H1 (cell line): ENCODE measurements around the gene CAMK1. TPM values are rescaled to one million over a fixed set of nuclear protein-coding genes. Genes with fewer than 3 reads are reported as not detected.

Source experiments
- CEBPB ChIP-seq: IDR thresholded peaks from 2 replicates; pipeline ENCODE4 v1.6.1; 2012; ENCODE audit warnings: low read depth, low read length
- HDAC6 ChIP-seq: IDR thresholded peaks from one replicate; pipeline ENCODE4 v1.7.1; 2012; ENCODE audit warnings: low read depth, mild to moderate bottlenecking, inconsistent platforms, low read length, moderate library complexity
- POLR2A ChIP-seq, 2 experiments: IDR thresholded peaks; 1 replicate in 1 of 2; 2 replicates in 1 of 2; pipeline ENCODE4 v1.6.1; 2011; ENCODE audit warnings: low read depth in 2 of 2, low read length in 2 of 2, mild to moderate bottlenecking in 2 of 2; ENCODE audit errors: control extremely low read depth in 1 of 2
- RNF2 ChIP-seq: fragments of 200-900, 300-1000 bp; sonication (generic); IDR thresholded peaks from 2 replicates; pipeline ENCODE4 v1.7.1; 2016; ENCODE audit warnings: borderline replicate concordance, low read depth, mild to moderate bottlenecking, antibody characterized with exemption, low read length; ENCODE audit not compliant: poor library complexity, severe bottlenecking; ENCODE audit errors: missing control alignments
- TAF1 ChIP-seq: IDR thresholded peaks from 2 replicates; pipeline ENCODE4 v1.6.1; 2011; ENCODE audit warnings: mild to moderate bottlenecking, low read depth, low read length
- TCF12 ChIP-seq: IDR thresholded peaks from 2 replicates; pipeline ENCODE4 v1.6.1; 2011; ENCODE audit warnings: low read depth, mild to moderate bottlenecking, low read length
- polyA plus RNA-seq, 7 experiments: library from polyadenylated mRNA; depleted of rRNA in 3 of 7; stranded (reverse) in 5 of 7; unstranded in 2 of 7; fragments of >200 nt in 5 of 7; fragments of 200-250 nt in 2 of 7; gene quantifications; 1 replicate in 5 of 7; 2 replicates in 1 of 7; 4 replicates in 1 of 7; pipeline versions ENCODE4 v1.2.1 to v1.2.3, GENCODE V29; 2011 to 2013; ENCODE audit warnings: missing spikeins in 2 of 7, mixed read lengths in 2 of 7
- total RNA-seq: library from RNA; stranded (reverse); fragmentation: NEBNext Ultra II Directional; extraction: Animal tissue kit (Norgen Biotek cat#: 25700); gene quantifications from 2 replicates; pipeline ENCODE4 v1.2.1, GENCODE V29; 2021
- TF ChIP-seq, protein P1 (sequence below): IDR thresholded peaks from 2 replicates; pipeline ENCODE4 v1.6.1; 2012; ENCODE audit warnings: low read length, inconsistent platforms
- TF ChIP-seq, protein P2 (sequence below): IDR thresholded peaks from 2 replicates; pipeline ENCODE4 v1.6.1; 2011; ENCODE audit warnings: low read depth, mild to moderate bottlenecking, low read length; ENCODE audit not compliant: insufficient read depth

The CAMK1 gene
- total and polyA plus RNA-seq, 2 of the 8 experiments (the other 6 are each of a cell fraction or from before 2014, with no cell fraction given) = 4.9 to 5.1 TPM

DNA sequence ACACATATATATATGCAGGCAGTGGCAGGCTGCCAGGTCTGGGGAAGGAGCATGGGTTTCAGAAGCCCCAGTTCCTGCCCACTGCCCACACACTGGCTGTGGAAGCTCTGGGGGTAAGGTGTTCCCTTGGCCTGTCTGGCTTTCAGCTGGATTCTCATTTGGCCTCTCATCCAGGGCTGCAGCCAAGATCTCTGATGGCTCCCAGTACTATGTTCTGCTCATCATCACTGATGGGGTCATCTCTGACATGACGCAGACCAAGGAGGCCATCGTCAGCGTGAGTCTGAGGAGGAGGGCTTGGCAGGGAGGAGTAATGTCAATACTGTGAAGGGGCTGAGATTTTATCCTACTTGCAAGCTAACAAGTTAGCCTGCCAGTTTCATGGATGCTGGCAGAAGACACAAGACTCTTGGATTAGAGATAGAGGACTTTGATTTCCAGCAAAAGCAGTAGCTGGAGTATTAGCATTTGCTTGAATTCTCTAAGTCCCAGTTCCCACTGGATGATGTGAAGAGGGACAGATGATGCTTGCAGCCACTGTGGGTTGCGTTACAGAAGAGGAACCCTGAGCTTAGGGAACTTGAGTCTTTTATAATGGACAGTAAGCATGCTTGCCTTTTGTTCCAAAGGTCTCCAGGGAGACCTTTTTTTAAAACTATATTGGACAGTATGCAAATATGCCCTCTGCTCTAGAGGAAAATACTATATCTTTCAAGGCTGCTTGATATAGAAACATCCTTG is 43.8 kb downstream of the CAMK1 start (continued):
- TF ChIP-seq HDAC6 (no peak), CEBPB (no peak), TAF1 (no peak), POLR2A (IDR thresholded peaks at IDR 0.05; ENCODE audit: control extremely low read depth in 1 of 2, low read depth in 2 of 2, low read length in 2 of 2) (no peak), TCF12 (no peak), RNF2 (no peak)
- TF ChIP-seq, protein P1, sequence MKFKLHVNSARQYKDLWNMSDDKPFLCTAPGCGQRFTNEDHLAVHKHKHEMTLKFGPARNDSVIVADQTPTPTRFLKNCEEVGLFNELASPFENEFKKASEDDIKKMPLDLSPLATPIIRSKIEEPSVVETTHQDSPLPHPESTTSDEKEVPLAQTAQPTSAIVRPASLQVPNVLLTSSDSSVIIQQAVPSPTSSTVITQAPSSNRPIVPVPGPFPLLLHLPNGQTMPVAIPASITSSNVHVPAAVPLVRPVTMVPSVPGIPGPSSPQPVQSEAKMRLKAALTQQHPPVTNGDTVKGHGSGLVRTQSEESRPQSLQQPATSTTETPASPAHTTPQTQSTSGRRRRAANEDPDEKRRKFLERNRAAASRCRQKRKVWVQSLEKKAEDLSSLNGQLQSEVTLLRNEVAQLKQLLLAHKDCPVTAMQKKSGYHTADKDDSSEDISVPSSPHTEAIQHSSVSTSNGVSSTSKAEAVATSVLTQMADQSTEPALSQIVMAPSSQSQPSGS = no peak
- TF ChIP-seq, protein P2, sequence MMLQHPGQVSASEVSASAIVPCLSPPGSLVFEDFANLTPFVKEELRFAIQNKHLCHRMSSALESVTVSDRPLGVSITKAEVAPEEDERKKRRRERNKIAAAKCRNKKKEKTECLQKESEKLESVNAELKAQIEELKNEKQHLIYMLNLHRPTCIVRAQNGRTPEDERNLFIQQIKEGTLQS = no peak
- TF ChIP-seq, all 59 proteins: peak for 0
